ENCODE data around the gene FCGR2B. TPM values are rescaled to one million over a fixed set of nuclear protein-coding genes. Genes with fewer than 3 reads are reported as not detected.
"Not testable (repeated sequence)": the region's sequence is repeated elsewhere in the genome, so short reads cannot be mapped to it uniquely, and the experiment has no call there.

The FCGR2B gene
- total RNA-seq, 2 experiments from 2014 or later: not detected

DNA sequence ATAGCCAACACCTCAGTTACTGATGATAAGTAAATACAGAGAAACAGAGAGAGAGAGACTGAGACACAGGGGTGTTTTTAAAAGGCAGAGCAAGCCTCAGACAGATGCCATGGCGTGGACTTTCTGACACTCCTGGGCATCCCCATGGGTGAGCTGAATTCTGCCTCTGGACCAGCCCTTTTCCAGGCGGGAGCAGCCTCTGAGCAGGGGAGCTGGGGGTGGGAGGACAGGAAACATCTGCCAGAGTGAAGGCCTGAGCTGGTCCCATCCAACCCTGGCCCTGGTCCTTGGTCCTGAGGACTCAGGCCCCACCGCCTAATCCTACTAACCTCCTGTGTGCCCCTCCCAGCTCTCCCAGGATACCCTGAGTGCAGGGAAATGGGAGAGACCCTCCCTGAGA lies 12.0 kb downstream of the FCGR2B start:
- H3K36me3 Mint-ChIP-seq (ENCODE audit: low read depth); intact Hi-C loops (cut with micrococcal nuclease); H3K27ac Mint-ChIP-seq; ATAC-seq; H3K4me3 Mint-ChIP-seq; H3K27me3 Mint-ChIP-seq; POLR2A ChIA-PET; CTCF ChIA-PET; H3K9me3 Mint-ChIP-seq; DNase-seq: not testable (repeated sequence)
- H3K4me1 Mint-ChIP-seq (ENCODE audit: low read depth): peaks cover 12% of the 10 kb centered on the region

DNA sequence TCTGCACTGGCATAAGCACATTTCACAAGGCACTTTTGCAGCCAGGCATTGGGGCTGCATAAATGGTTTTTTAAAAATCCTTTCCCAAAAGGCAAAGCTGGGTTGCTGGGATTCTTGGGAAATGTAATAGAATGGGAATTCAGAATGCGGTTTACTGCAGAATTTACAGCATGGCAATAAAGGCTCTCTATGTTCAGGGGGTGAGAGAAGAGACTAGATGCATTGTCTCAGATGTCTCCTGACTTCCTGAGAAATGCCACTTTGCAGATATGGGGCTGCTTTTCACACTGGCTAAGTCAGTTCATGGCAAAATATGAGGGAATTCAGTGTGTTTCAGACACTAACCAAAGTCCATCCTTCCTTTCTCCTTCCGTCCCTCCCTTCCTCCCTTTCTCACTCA lies 13.5 kb downstream of the FCGR2B start:
- peaks cover 6% of the 10 kb centered on the region for H3K27me3 Mint-ChIP-seq
- intact Hi-C loops (cut with micrococcal nuclease): no loop called here
- DNase-seq (no peak), ATAC-seq (no peak)
- POLR2A ChIA-PET: no interaction called here
- H3K36me3 Mint-ChIP-seq (ENCODE audit: low read depth): no peaks in the 10 kb centered on the region
- TF ChIP-seq, protein P1, sequence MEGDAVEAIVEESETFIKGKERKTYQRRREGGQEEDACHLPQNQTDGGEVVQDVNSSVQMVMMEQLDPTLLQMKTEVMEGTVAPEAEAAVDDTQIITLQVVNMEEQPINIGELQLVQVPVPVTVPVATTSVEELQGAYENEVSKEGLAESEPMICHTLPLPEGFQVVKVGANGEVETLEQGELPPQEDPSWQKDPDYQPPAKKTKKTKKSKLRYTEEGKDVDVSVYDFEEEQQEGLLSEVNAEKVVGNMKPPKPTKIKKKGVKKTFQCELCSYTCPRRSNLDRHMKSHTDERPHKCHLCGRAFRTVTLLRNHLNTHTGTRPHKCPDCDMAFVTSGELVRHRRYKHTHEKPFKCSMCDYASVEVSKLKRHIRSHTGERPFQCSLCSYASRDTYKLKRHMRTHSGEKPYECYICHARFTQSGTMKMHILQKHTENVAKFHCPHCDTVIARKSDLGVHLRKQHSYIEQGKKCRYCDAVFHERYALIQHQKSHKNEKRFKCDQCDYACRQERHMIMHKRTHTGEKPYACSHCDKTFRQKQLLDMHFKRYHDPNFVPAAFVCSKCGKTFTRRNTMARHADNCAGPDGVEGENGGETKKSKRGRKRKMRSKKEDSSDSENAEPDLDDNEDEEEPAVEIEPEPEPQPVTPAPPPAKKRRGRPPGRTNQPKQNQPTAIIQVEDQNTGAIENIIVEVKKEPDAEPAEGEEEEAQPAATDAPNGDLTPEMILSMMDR (IDR thresholded peaks at IDR 0.05): no peak
- no peak overlapping the region for H3K4me3 Mint-ChIP-seq
- H3K9me3 Mint-ChIP-seq: no peaks in the 10 kb centered on the region
- CTCF ChIA-PET: no interaction called here
- H3K27ac Mint-ChIP-seq: no peak overlapping the region
- H3K4me1 Mint-ChIP-seq (ENCODE audit: low read depth): peaks cover 9% of the 10 kb centered on the region

DNA sequence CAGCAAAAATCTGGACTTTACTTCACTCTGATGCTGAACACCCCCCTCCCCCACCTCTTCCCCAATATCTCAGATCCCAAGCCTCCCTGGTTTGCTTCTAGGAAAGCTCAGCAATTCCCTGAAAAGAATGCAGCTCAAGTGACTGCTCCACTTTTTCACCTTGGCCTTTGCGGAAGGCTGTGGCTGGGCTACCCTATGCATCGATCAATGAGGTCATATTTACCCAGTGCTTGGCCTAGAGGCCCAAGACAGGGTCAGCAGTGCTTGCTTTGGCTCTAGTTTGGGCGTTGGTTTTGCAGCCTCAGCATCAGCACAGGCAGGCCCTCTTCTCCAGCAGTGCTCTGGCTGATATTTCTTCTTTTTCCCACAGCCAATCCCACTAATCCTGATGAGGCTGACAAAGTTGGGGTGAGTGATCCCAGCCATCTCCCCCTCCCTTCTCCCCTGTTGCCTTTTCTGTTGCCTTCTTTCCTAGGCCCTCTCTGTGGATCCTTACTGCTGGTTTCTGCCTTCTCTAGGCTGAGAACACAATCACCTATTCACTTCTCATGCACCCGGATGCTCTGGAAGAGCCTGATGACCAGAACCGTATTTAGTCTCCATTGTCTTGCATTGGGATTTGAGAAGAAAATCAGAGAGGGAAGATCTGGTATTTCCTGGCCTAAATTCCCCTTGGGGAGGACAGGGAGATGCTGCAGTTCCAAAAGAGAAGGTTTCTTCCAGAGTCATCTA lies 14.2 kb downstream of the FCGR2B start:
- Mint-ChIP-seq H3K4me1 (ENCODE audit: low read depth) (peaks cover 6% of the 10 kb centered on the region), H3K27ac (no peak overlapping the region), H3K36me3 (ENCODE audit: low read depth) (no peaks in the 10 kb centered on the region), H3K9me3 (no peaks in the 10 kb centered on the region), H3K27me3 (peaks cover 8% of the 10 kb centered on the region), H3K4me3 (no peak overlapping the region)
- intact Hi-C loops (cut with micrococcal nuclease): no loop called here
- DNase-seq: no peak
- ChIA-PET CTCF (no interaction called here), POLR2A (no interaction called here)
- ATAC-seq: no peak
- TF ChIP-seq, protein P1 (IDR thresholded peaks at IDR 0.05): no peak

DNA sequence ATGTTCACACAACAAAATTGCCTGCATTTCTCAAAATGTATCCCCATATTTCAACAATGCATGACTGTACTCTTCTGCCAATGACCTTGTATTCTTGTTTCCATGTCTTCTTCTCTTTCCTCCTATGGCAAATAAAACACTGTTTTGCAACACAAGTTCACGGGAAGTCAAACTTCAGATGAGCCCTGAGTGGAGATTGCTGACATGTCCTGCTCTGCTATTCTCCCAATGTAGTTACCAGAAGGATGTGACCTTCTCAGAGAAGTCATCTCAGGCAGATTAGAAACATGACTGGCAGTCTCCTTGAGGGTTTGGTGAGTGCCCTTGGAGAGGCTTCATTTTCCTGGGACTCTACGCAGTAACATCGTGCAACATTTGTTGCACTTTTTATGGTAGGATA lies 15.6 kb downstream of the FCGR2B start:
- intact Hi-C loops (cut with micrococcal nuclease): no loop called here
- POLR2A ChIA-PET: no interaction called here
- DNase-seq: no peak
- ATAC-seq: no peak
- TF ChIP-seq, protein P1 (IDR thresholded peaks at IDR 0.05): no peak
- H3K27me3 Mint-ChIP-seq: peaks cover 13% of the 10 kb centered on the region
- H3K9me3 Mint-ChIP-seq: no peaks in the 10 kb centered on the region
- no peak overlapping the region for H3K27ac Mint-ChIP-seq
- no peaks in the 10 kb centered on the region for H3K36me3 Mint-ChIP-seq (ENCODE audit: low read depth)
- H3K4me1 Mint-ChIP-seq (ENCODE audit: low read depth): peaks cover 6% of the 10 kb centered on the region
- H3K4me3 Mint-ChIP-seq: no peak overlapping the region
- CTCF ChIA-PET: no interaction called here

DNA sequence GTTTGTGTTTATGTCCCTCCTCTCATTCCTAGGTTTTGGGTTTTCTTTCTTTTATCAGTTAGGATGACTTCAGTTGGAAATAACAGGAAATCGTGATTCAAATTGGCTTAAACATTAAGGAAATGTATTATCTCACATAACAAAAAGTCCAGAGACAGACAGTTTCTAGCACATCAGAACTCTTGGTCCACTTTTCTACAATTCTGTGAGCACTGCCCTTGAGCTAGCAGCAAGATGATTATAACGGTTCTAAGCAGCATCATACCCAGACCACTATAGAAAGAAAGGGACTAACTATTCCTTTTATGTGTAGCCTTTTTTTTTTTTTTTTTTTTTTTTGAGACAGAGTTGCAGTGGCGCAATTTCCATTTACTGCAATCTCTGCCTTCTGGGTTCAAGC lies 18.9 kb downstream of the FCGR2B start:
- TF ChIP-seq, protein P1 (IDR thresholded peaks at IDR 0.05): no peak
- Mint-ChIP-seq H3K4me3 (no peak overlapping the region), H3K27me3 (peaks cover 13% of the 10 kb centered on the region), H3K27ac (no peak overlapping the region), H3K36me3 (ENCODE audit: low read depth) (no peaks in the 10 kb centered on the region), H3K4me1 (ENCODE audit: low read depth) (no peaks in the 10 kb centered on the region), H3K9me3 (no peaks in the 10 kb centered on the region)
- intact Hi-C loops (cut with micrococcal nuclease): no loop called here
- no peak for ATAC-seq
- ChIA-PET POLR2A (no interaction called here), CTCF (no interaction called here)
- no peak for DNase-seq
